ENCODE measurements around the gene SPANXN3. TPM values are rescaled to one million over a fixed set of nuclear protein-coding genes. Genes with fewer than 3 reads are reported as not detected.

The SPANXN3 gene
- total RNA-seq, 1 experiment from 2014 or later = not detected

GRCh38 chrX:143466130-143466529, 51.1 kb downstream of the SPANXN3 start:
- Histone ChIP-seq H3K4me1 (ENCODE audit: insufficient read depth, low read length) (no peaks in the 10 kb centered on the region), H3K23me2 (ENCODE audit: insufficient read length, low read depth, low read length, poor library complexity, severe bottlenecking) (no peaks in the 10 kb centered on the region), H3K4me2 (ENCODE audit: insufficient read depth, insufficient read length, low read length) (no peak overlapping the region), H3K27ac (ENCODE audit: insufficient read length, low read depth, low read length) (no peak overlapping the region), H4K5ac (ENCODE audit: insufficient read length, low read depth, low read length) (no peak overlapping the region), H4K20me1 (ENCODE audit: control insufficient read depth, insufficient read depth, insufficient read length) (no peaks in the 10 kb centered on the region), H2BK5ac (ENCODE audit: insufficient read length, low read length) (no peak overlapping the region), H3K27me3 (ENCODE audit: insufficient read depth, low read length) (no peaks in the 10 kb centered on the region), H3K79me1 (ENCODE audit: insufficient read depth, low read depth, low read length, poor library complexity, severe bottlenecking) (no peaks in the 10 kb centered on the region), H2BK20ac (ENCODE audit: low read depth, low read length, poor library complexity, severe bottlenecking) (no peak overlapping the region), H3K23ac (ENCODE audit: insufficient read length, low read depth, low read length) (no peak overlapping the region), H2BK120ac (ENCODE audit: low read depth, low read length, poor library complexity, severe bottlenecking) (no peak overlapping the region), H3K9ac (ENCODE audit: extremely low read depth, insufficient read length, low read length) (no peak overlapping the region), H4K91ac (ENCODE audit: insufficient read length, low read depth, low read length) (no peak overlapping the region), H3K4ac (ENCODE audit: low read depth, low read length) (no peak overlapping the region), H2BK15ac (ENCODE audit: low read depth, low read length) (no peak overlapping the region), H2AK5ac (ENCODE audit: insufficient read length, low read length) (no peak overlapping the region), H2BK12ac (ENCODE audit: insufficient read length, low read depth, low read length) (no peak overlapping the region), H3K18ac (ENCODE audit: insufficient read length, low read depth, low read length) (no peak overlapping the region), H3K79me2 (ENCODE audit: insufficient read depth, low read length) (no peaks in the 10 kb centered on the region), H3K14ac (ENCODE audit: insufficient read depth, low read length) (no peak overlapping the region), H3T11ph (ENCODE audit: low read length) (no peak overlapping the region), H2AFZ (ENCODE audit: low read length) (no peak overlapping the region), H4K8ac (replicated peaks; ENCODE audit: insufficient read length, low read depth, low read length) (no peak overlapping the region), H3K9me3 (ENCODE audit: control insufficient read depth, low read depth, low read length) (peaks cover 14% of the 10 kb centered on the region), H3K56ac (ENCODE audit: insufficient read length, low read depth, low read length) (no peak overlapping the region)
- Mint-ChIP-seq H3K27ac (no peak overlapping the region), H3K36me3 (ENCODE audit: insufficient read depth in 1 of 3, low read depth in 3 of 3) (peaks cover 4 to 10% (median 4%) of the 10 kb centered on the region in 3 experiments), H3K4me3 (no peak overlapping the region), H3K4me1 (no peaks in the 10 kb centered on the region), H3K27me3 (ENCODE audit: low read depth) (no peaks in the 10 kb centered on the region), H3K9me3 (peaks cover 68% of the 10 kb centered on the region in 2 experiments)
- WGBS (ENCODE audit: extremely low coverage, insufficient read length, low lambda C conversion rate) = no CpG with 5 or more reads among the region's 1 CpG
- TF ChIP-seq CTCF (conservative IDR thresholded peaks at IDR 0.05) = no peak
- DNase-seq = no peak

Data from H9 (cell line).